Measurements from ENCODE around the gene CACNA1B.

DNA sequence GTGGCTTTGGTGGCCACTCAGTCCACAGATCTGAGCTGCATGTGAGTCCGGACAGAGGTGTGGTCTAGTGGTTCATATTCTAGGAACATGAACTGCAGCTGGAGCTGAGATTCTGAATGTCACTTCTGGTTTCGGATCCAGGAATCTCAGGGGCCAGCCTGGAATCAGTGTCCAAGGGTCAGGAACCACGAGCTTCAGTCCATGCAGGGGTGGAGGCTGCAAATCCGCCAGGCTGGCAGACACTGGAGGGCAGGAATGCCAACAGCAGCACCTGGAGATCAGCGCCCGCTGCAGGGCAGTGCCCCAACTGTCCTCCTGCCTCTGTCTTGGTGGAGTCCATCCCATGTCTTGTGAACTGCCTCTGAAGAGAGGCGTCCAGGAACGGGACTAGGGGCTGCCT is 73.5 kb downstream of the CACNA1B start:
- TF ChIP-seq, protein P1, sequence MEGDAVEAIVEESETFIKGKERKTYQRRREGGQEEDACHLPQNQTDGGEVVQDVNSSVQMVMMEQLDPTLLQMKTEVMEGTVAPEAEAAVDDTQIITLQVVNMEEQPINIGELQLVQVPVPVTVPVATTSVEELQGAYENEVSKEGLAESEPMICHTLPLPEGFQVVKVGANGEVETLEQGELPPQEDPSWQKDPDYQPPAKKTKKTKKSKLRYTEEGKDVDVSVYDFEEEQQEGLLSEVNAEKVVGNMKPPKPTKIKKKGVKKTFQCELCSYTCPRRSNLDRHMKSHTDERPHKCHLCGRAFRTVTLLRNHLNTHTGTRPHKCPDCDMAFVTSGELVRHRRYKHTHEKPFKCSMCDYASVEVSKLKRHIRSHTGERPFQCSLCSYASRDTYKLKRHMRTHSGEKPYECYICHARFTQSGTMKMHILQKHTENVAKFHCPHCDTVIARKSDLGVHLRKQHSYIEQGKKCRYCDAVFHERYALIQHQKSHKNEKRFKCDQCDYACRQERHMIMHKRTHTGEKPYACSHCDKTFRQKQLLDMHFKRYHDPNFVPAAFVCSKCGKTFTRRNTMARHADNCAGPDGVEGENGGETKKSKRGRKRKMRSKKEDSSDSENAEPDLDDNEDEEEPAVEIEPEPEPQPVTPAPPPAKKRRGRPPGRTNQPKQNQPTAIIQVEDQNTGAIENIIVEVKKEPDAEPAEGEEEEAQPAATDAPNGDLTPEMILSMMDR (IDR thresholded peaks at IDR 0.05) = no peak
- no peak for TF ChIP-seq POLR2A (IDR thresholded peaks at IDR 0.05)

Measured in suprapubic skin (tissue), 3 donors.